GM12873 (cell line): Measurements from ENCODE around the gene PARVA.

Experiments
- TF ChIP-seq, protein P1 (sequence below): IDR thresholded peaks from 2 replicates; pipeline ENCODE4 v1.5.1; 2012; ENCODE audit warnings: low read depth, mild to moderate bottlenecking, moderate library complexity, low read length, control low read depth; ENCODE audit not compliant: insufficient read depth; ENCODE audit errors: missing control alignments

PARVA gene

DNA sequence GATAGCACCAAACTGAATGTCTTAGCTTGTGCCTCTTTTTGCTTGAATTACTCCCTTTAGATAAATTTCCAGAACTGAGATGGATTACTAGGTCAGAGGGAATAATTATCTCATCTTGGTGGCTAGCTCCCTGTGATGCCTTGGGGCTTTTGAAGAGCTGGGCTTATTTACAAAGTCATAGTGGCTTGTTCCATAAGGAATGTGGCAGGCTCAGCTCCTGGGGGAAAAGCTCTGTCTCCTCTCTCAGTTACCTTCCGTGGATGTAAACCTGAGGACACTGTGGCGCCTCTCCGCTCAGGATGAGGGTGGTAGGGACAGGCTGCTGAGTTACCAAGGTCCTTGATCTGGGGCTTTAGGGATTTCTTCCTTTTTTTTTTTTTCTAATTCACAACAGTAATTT is 121.7 kb downstream of the PARVA start:
- TF ChIP-seq, protein P1, sequence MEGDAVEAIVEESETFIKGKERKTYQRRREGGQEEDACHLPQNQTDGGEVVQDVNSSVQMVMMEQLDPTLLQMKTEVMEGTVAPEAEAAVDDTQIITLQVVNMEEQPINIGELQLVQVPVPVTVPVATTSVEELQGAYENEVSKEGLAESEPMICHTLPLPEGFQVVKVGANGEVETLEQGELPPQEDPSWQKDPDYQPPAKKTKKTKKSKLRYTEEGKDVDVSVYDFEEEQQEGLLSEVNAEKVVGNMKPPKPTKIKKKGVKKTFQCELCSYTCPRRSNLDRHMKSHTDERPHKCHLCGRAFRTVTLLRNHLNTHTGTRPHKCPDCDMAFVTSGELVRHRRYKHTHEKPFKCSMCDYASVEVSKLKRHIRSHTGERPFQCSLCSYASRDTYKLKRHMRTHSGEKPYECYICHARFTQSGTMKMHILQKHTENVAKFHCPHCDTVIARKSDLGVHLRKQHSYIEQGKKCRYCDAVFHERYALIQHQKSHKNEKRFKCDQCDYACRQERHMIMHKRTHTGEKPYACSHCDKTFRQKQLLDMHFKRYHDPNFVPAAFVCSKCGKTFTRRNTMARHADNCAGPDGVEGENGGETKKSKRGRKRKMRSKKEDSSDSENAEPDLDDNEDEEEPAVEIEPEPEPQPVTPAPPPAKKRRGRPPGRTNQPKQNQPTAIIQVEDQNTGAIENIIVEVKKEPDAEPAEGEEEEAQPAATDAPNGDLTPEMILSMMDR = no peak

DNA sequence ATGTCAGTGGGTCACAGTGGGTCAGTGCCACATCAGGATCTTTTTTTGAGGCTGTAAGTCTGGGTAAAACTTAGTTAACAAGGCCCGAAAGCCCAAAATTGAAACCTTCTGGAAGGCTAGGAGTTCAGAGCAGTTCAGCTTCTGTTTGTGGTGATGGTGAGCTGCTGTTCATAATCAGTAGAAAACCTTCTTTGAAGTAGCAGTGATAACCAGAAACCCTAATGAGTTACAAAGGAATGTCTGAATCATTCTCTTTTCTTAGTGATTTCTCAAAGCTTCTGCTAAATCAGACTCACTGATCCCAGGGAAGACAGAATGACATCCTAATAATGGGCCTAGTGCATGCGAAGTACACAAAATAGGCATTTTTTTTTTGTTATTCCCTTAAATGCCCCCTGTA is 124.7 kb downstream of the PARVA start:
- TF ChIP-seq, protein P1 = no peak

DNA sequence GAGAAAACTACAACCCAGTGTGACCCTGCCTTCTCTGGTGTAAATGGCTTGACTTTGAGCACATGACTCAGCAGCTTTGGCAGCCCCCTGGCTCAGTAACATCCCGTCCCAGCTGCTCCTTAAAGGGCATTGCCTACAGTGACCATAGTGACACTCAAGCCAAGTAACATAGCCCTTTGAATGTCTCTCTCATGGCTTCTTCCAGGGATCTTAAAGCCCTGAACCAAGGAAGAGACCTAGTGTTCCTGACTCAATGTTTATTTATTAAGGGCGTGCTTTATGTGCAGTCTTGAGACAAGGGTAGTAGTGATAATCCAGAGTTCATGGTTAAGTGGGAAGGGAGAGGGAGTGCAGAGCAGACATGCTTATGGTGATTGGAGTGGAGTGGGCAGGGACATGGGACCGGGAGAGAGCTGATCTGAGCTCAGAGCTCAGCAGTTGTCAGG is 125.7 kb downstream of the PARVA start:
- TF ChIP-seq, protein P1 = no peak

DNA sequence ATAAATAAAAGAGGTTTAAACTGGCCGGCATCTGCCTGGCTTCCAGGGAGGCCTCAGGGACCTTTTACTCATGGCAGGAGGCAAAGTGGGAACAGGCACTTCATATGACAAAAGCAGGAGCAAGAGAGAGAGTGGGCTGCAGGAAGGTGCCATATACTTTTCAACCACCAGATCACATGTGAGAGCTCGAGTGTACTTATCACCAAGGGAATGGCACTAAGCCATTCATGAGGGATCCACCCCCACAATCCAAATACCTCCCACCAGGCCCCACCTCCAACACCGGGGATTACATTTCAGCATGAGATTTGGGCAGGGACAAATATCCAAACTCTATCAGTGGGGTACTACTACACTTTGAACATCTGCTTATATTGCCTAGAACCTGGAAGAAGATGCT is 126.5 kb downstream of the PARVA start:
- TF ChIP-seq, protein P1 = no peak

DNA sequence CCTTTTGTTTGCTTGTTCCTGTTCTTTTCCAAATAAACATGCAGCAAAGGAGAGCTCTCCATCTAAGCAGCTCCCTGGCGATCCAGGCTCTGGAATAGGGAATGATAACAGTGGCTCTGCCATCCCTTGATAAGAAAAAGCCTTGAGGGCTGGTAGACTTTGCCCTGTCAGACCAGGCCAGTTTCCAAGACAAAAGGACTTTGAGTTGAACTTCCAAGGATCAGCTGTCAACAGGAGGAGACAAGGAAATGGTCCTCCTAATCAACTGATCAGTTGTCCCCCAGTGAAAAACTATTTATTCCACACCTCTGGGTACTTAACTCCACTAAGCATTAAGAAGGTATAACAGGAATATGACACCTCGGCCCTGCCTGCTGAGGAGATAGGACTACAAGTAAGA is 127.8 kb downstream of the PARVA start:
- TF ChIP-seq, protein P1 = no peak

DNA sequence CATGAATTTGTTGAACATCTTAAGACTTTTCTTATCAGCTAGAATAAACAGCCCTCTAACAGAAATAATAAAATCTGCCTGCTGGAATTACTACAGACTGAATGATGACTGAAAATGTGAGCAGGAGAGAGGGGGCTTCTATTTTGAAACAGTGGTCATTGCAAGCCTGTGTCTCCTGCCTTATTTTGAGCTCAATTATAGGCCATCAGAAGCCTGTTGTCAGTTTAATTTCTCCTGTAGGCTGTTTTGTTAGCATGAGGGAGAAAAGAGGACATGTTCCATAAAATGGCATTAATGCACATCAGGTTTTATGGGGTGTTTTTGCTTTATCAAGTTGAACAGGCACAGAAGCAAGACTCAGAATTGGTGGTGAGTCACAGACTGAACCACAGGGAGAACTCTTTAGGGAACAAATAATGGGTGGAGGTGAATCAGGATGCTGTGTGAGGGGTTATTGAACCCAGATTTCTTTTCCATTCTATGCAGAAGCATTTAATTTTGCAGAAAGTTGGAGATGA is 129.1 kb downstream of the PARVA start:
- TF ChIP-seq, protein P1 = no peak

DNA sequence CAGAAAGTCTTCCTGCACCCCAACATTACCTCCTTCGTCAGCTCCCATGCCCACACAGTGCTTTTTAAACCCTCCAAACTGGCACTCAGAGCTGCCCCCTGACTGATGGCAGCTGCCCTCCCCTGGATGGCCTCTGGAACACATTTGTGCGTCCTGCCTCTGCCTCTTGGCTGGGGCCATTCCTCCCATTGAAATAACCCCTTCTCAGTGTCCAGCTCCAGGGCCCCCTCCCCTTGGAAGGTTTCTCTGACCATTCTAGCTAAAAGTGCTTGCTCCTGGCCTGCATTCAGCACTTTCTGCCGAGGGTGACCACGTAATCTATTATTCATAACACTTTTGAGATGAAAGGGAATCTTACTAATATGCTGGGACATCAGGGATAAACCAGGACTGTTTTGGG is 130.0 kb downstream of the PARVA start:
- TF ChIP-seq, protein P1 = no peak
